Hepatocyte (in vitro differentiated cells): ENCODE data around the gene MICAL3. TPM values are rescaled to one million over a fixed set of nuclear protein-coding genes. Genes with fewer than 3 reads are reported as not detected.
"Not testable (repeated sequence)": the region's sequence is repeated elsewhere in the genome, so short reads cannot be mapped to it uniquely, and the experiment has no call there.

ENCODE experiments used
- DNase-seq: peaks from one replicate; pipeline ENCODE4 v3.0.0-alpha.2; 2016; ENCODE audit warnings: low spot score
- H2AFZ ChIP-seq: fragments of 200-600 bp; sonication (generic); 2 replicates; pipeline ENCODE4 v1.6.0; 2016; ENCODE audit warnings: antibody characterized with exemption, mild to moderate bottlenecking
- H3K27ac ChIP-seq: fragments of 200-600 bp; sonication (generic); 2 replicates; pipeline ENCODE4 v1.5.1; 2016; ENCODE audit warnings: mild to moderate bottlenecking
- H3K27me3 ChIP-seq: fragments of 200-600 bp; sonication (generic); 2 replicates; pipeline ENCODE4 v1.6.1; 2016
- H3K36me3 ChIP-seq: fragments of 200-600 bp; sonication (generic); replicated peaks from 2 replicates; pipeline ENCODE4 v1.5.1; 2016; ENCODE audit warnings: low read depth; ENCODE audit not compliant: insufficient read depth
- H3K4me1 ChIP-seq: fragments of 200-600 bp; sonication (generic); 2 replicates; pipeline ENCODE4 v1.5.1; 2016; ENCODE audit warnings: mild to moderate bottlenecking, moderate library complexity; ENCODE audit not compliant: insufficient read depth
- H3K4me2 ChIP-seq: fragments of 200-600 bp; sonication (generic); 2 replicates; pipeline ENCODE4 v1.6.0; 2016
- H3K4me3 ChIP-seq: fragments of 200-600 bp; sonication (generic); 2 replicates; pipeline ENCODE4 v1.5.1; 2016; ENCODE audit warnings: mild to moderate bottlenecking
- H3K79me2 ChIP-seq: fragments of 200-600 bp; sonication (generic); 2 replicates; pipeline ENCODE4 v1.6.0; 2017; ENCODE audit warnings: mild to moderate bottlenecking
- H3K9me2 ChIP-seq: fragments of 200-600 bp; sonication (generic); replicated peaks from 2 replicates; pipeline ENCODE4 v1.6.0; 2017; ENCODE audit warnings: mild to moderate bottlenecking; ENCODE audit not compliant: insufficient read depth
- H3K9me3 ChIP-seq: fragments of 200-600 bp; sonication (generic); 2 replicates; pipeline ENCODE4 v1.5.1; 2016; ENCODE audit warnings: low read depth, mild to moderate bottlenecking
- H4K20me1 ChIP-seq: fragments of 200-600 bp; sonication (generic); 2 replicates; pipeline ENCODE4 v1.6.0; 2016; ENCODE audit warnings: mild to moderate bottlenecking; ENCODE audit not compliant: insufficient read depth, poor library complexity, severe bottlenecking
- CTCF ChIP-seq: fragments of 200-600 bp; sonication (generic); IDR thresholded peaks from 2 replicates; pipeline ENCODE4 v1.5.1; 2016; ENCODE audit warnings: antibody characterized with exemption, mild to moderate bottlenecking; ENCODE audit not compliant: poor library complexity
- EZH2 ChIP-seq: fragments of 200-600 bp; sonication (generic); IDR thresholded peaks from 2 replicates; pipeline ENCODE4 v1.6.1; 2016; ENCODE audit warnings: antibody characterized with exemption, mild to moderate bottlenecking, borderline replicate concordance
- EZH2phosphoT487 ChIP-seq: fragments of 200-600 bp; sonication (generic); IDR thresholded peaks from one replicate; pipeline ENCODE4 v1.6.1; 2018; ENCODE audit warnings: antibody characterized with exemption, mild to moderate bottlenecking, low read depth, moderate library complexity; ENCODE audit not compliant: unreplicated experiment, severe bottlenecking
- WGBS: methylation state at CpG from one replicate; pipeline ENCODE4 v1.1.6; 2016; ENCODE audit warnings: low lambda C conversion rate; ENCODE audit errors: missing lambda C conversion rate; 5-methylcytosine and 5-hydroxymethylcytosine counted together
- polyA plus RNA-seq: library from polyadenylated mRNA; unstranded; fragments of >200 nt; fragmentation: Nextera tagmentation; extraction: Ambion mirVana; gene quantifications from 2 replicates; pipeline ENCODE4 v1.2.1, GENCODE V29; 2016
- total RNA-seq: library from RNA; depleted of rRNA; stranded (reverse); fragments of >200 nt; gene quantifications from 2 replicates; pipeline ENCODE4 v1.2.3, GENCODE V29; 2014

The MICAL3 gene
- total and polyA plus RNA-seq, 2 experiments from 2014 or later: 4.6 to 22.7 TPM

GRCh38 chr22:18005201-18005926 is 19.0 kb downstream of the MICAL3 start:
- H3K36me3 ChIP-seq: no peaks in the 10 kb centered on the region
- peaks cover 6% of the 10 kb centered on the region for H3K79me2 ChIP-seq
- H2AFZ ChIP-seq: no peak overlapping the region
- no peak overlapping the region for H3K4me3 ChIP-seq
- no peaks in the 10 kb centered on the region for H3K9me2 ChIP-seq
- no peaks in the 10 kb centered on the region for H3K9me3 ChIP-seq
- no peak overlapping the region for H3K4me2 ChIP-seq
- H3K27ac ChIP-seq: no peak overlapping the region
- peaks cover 5% of the 10 kb centered on the region for H4K20me1 ChIP-seq
- no peak for DNase-seq
- TF ChIP-seq CTCF: no peak
- no peak for TF ChIP-seq EZH2
- TF ChIP-seq EZH2phosphoT487: no peak
- no peaks in the 10 kb centered on the region for H3K27me3 ChIP-seq
- H3K4me1 ChIP-seq: no peaks in the 10 kb centered on the region
- WGBS: 81% methylated on average over 8 of the region's 8 CpGs

- H3K36me3 ChIP-seq, H3K4me3 ChIP-seq, H3K27me3 ChIP-seq, H3K9me2 ChIP-seq, H3K9me3 ChIP-seq, H3K4me1 ChIP-seq, DNase-seq: not testable (repeated sequence)
- Histone ChIP-seq H2AFZ (peak overlapping the region; percentile 65), H4K20me1 (peaks cover 25% of the 10 kb centered on the region), H3K27ac (peak overlapping the region; percentile 96), H3K79me2 (peaks cover 40% of the 10 kb centered on the region), H3K4me2 (peak overlapping the region; percentile 98)
- WGBS: 54% methylated on average over 15 of the region's 15 CpGs
Measured at GRCh38 chr22:18001894-18002315, 22.5 kb downstream of the MICAL3 start.

GRCh38 chr22:18001040-18001893 is 23.1 kb downstream of the MICAL3 start:
- H3K4me1 ChIP-seq: no peaks in the 10 kb centered on the region
- H3K79me2 ChIP-seq: peaks cover 44% of the 10 kb centered on the region
- no peaks in the 10 kb centered on the region for H3K9me3 ChIP-seq
- WGBS: under 1% methylated on average over 88 of the region's 96 CpGs
- DNase-seq: peak; percentile 93
- H3K4me3 ChIP-seq: peak overlapping the region; percentile 90
- peaks cover 25% of the 10 kb centered on the region for H4K20me1 ChIP-seq
- no peaks in the 10 kb centered on the region for H3K27me3 ChIP-seq
- H3K9me2 ChIP-seq: no peaks in the 10 kb centered on the region
- peak overlapping the region; percentile 70 for H2AFZ ChIP-seq
- H3K27ac ChIP-seq: peak overlapping the region; percentile 96
- H3K36me3 ChIP-seq: no peaks in the 10 kb centered on the region
- TF ChIP-seq EZH2phosphoT487 (no peak), CTCF (peak; percentile 58)
- H3K4me2 ChIP-seq: peak overlapping the region; percentile 98

- peak overlapping the region; percentile 90 for H3K4me3 ChIP-seq
- H4K20me1 ChIP-seq: peaks cover 26% of the 10 kb centered on the region
- no peaks in the 10 kb centered on the region for H3K27me3 ChIP-seq
- no peaks in the 10 kb centered on the region for H3K4me1 ChIP-seq
- H3K4me2 ChIP-seq: peak overlapping the region; percentile 98
- peaks cover 52% of the 10 kb centered on the region for H3K79me2 ChIP-seq
- TF ChIP-seq EZH2phosphoT487: no peak
- no peak for TF ChIP-seq EZH2
- no peak for TF ChIP-seq CTCF
- WGBS: 5% methylated on average over 28 of the region's 52 CpGs
- H3K36me3 ChIP-seq: no peaks in the 10 kb centered on the region
- no peaks in the 10 kb centered on the region for H3K9me3 ChIP-seq
- no peaks in the 10 kb centered on the region for H3K9me2 ChIP-seq
- peak overlapping the region; percentile 96 for H3K27ac ChIP-seq
- peak; percentile 37 for DNase-seq
- peak overlapping the region; percentile 70 for H2AFZ ChIP-seq
Measured at GRCh38 chr22:18000441-18001039, 23.8 kb downstream of the MICAL3 start.
